Glomerular visceral epithelial cell (primary cell): ENCODE results near the gene ZCCHC2.

Source experiments
- DNase-seq: peaks from one replicate; pipeline ENCODE4 v3.0.0-alpha.2; 2016; ENCODE audit errors: extremely low spot score

ZCCHC2 gene

GRCh38 chr18:62522504-62523254 is at the start of gene ZCCHC2:
ZCCHC2 (plus strand) TSS chr18:62523025; CDS start chr18:62523425, 400 bp downstream.
- peak; percentile 98 for DNase-seq

GRCh38 chr18:62479574-62479973 is 43.3 kb upstream of the ZCCHC2 start:
- DNase-seq = no peak

DNA sequence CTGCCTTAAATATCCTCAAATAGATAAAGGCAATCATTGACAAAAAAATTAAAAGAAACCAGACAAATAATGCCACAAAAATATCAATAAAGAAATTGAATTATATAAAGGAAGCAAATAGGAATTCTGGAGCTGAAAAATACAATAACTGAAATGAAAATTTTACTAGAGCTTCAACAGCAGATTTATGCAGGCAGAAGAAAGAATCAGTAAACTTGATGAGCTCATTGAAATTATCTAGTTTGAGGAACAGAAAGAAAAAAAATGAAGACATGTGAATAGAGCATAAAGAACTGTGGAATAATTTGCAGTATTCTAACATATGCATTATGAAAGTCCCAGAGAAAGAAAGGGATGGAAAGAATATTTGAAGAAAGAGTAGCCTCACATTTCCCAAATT is 41.9 kb upstream of the ZCCHC2 start:
- no peak for DNase-seq

DNA sequence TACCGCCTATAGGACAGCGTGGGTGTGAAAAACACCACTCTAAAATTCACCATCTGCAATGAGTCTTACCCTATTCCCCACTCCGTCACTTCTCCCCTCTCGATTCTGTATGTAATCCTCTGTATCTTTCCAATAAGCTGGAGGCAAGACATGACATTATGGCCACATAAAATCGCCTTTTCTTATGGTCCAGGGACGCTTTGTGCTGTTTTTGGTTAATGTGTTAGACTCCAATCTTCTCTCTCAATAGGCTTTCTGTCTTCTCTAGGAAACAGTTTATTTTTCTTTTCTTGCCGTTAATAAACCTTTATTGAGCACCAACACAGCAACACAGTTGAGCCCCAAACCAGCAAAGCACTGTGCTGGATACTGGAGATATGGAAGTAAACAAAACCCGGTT is 37.9 kb upstream of the ZCCHC2 start:
- DNase-seq = no peak

DNA sequence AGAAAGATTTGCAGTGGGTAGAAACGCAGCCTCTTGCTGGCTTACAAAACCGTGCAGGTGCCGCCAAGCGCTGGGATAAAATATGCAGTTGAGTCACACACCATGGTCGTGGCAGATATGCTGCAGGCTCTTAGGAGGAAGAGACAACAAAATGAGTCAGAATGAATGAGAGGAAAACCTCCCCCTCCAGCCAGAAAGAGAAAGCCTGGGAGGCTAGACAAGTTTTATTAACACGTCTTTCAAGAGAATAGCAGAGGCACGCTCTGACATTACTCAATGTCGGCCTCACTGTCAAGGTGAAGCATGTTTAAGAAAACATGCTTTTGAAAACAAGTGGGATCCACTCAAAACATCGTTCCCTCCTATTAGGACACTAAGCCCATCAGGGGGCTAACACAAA is 37.1 kb upstream of the ZCCHC2 start:
- DNase-seq = peak; percentile 81

DNA sequence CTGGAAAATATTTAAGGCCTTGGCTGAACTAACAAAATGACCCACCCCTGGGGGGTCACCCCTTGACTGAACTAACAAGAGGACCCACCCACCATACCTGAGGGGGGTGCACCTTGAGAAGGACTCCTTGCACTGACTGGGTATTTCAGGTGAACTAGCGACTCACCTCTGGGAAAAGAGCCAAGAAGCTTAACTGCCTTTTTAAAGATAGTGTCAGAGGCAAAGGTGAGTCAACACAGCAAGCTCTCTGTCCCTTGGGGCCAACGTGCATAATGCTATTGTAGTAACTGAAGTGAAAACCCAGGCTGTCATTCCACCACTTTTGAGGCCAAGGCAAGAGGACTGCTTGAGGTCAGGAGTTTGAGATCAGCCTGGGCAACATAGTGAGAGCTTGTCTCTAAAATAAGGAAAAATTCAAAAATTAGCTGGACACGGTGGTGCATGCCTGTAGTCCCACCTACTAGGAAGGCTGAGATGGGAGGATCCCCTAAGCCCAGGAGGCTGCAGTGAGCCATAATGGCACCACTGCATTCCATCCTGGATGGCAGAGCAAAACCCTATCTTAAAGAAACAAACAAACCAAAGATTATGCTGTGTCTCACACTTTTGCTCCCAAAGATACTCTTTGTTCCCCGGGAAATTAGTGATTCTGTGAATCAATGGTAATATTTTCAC is 36.4 kb upstream of the ZCCHC2 start:
- peak; percentile 47 for DNase-seq

DNA sequence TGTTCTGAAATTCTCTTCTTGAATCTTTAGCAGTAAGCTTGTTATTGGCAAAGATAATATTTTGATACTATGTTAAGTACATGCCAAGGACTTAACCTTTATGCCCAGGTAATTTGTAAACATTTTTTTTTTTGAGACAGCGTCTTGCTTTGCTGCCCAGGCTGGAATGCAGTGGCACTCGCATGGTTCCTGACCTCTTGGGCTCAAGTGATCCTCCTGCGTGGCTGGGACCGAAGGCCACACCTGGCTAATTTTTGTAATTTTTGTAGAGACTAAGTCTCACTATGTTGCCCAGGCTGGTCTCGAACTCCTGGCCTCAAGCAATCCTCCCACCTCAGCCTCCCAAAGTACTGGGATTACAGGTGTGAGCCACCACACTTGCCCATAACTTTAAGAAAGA is 35.7 kb upstream of the ZCCHC2 start:
- no peak for DNase-seq

DNA sequence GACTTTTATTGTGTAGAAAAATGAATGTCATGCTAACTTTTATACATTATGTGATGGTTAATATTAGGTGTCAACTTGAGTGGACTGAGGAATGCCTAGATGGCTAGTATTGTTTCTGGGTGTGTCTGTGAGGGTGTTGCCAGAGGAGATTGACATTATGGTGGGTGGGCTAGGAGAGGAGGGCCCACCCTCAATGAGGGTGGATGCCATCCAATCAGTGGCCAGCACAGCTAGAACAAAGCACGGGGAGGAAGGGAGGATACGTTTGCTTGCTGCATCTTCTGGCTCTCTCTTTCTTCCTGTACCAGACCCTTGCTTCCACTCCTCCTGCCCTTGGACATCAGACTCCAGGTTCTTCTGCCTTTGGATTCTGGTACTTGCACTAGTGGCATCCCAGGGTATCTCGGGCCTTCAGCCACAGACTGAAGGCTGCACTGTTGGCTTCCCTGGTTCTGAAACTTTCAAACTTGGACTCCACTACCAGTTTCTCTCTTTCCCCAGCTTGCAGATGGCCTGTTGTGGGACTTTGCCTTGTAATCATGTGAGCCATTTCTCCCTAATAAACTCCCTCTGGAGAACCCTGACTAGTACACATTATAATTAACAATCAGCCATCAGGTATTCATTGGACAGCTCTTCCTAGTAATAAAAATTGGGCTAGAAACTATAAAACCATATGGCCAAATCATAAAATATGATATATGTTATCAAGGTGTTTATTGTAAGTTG is 31.7 kb upstream of the ZCCHC2 start:
- no peak for DNase-seq

- no peak for DNase-seq
These were observed 29.6 kb upstream of the ZCCHC2 start for GRCh38 chr18:62493033-62493862.

- DNase-seq = no peak
These were observed 28.1 kb upstream of the ZCCHC2 start for GRCh38 chr18:62494764-62495163.

- DNase-seq = no peak
These were observed 26.6 kb upstream of the ZCCHC2 start for GRCh38 chr18:62496262-62496661.

- DNase-seq = no peak
These were observed 25.5 kb upstream of the ZCCHC2 start for GRCh38 chr18:62497190-62497772.

DNA sequence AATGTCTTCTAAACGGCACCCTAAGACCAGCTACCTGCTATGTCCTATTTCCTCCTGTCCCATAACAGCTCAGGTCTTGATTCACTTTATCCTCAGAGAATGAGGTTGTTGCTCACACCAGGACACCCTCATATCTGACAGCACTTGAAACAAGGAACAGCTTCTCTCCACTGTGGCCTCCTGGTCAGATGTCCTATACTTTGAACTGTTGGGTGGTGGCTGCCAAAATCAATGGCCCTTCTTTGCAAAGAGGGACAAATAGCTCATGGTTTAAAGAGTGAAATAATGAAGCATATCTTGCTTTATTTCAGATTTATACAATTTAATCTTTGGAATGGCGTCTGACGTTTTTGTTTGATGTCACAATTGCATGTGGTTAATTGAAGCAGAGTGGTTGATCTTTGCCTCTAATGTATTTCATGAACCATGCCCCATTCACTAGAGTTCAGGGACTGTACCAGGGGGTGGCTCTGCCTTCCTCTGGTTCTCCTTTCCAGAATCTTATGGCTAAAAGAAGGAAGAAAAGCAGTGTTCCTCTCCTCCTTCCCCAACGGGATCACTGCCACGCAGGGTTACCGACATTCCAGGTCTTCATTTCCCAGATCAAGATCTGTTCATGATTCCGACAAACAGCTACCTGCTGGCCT is 24.1 kb upstream of the ZCCHC2 start:
- DNase-seq = no peak

GRCh38 chr18:62499263-62499650 is 23.6 kb upstream of the ZCCHC2 start:
- DNase-seq = no peak

- DNase-seq = no peak
These were observed 22.7 kb upstream of the ZCCHC2 start for GRCh38 chr18:62500174-62500573.

DNA sequence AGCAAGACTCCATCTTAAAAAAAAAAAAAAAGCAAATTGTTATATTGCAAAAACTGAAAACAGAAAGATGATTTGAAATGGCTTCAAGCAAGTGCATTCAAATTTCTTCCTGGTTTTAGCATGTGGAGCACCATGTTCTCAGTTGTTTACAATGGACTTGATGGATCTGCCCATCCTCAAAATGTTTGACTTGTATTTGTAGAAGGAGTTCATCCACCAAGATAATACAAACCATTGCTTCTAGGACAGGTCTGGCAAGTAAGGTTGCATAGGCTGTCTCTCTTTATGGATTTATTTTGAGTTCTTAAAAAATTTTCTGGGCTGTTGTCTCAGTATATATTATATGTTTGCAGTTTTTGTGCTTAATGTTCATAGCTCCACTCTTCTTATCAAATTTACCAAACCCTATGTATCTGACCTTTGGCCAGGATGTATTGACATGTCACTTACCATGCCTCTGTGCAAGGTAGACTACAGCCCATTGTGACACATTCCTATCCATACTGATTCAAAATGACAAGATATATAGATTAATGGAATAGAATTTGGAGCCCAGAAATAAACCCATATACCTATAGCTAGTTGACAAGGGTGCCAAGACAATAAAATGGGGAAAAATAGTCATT is 21.7 kb upstream of the ZCCHC2 start:
- DNase-seq = no peak

DNA sequence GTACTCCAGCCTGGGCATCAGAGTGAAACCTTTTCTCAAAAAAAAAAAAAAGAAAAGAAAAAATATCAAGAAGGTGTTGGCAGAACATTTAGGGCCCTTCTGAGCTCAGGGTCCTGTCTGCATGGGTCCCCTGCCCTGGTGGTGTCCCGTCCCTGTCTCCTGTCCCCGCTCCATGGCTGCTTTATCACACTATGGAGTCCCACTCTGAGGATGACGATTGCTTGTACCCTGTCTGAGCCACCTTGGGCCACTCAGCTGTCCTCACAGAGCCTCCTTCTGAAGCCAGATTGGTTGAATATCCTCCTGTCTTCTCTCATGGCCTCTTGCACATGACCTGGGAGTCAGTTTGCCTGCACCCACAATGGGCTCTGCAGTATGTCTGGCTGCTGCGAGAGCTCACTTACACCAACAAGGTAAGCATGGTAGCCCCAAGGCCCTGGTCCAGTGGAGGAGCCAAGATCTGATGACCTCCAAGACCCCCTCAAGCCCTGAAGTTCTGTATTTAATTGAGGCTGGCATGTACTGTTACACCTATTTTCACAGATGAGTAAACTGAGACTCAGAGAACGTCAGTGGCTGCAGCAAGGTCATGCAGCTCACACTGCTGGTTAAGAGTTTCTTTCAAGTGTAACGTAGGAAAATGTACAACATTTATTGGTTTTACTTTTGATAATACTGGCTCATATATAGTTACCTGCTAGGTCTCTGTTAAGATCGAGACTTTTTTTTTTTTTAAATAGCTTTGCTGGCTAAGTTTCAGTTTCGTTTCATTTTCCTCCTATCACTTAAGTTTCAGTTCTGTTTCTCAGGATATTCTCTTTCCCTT is 16.9 kb upstream of the ZCCHC2 start:
- DNase-seq = peak; percentile 5

DNA sequence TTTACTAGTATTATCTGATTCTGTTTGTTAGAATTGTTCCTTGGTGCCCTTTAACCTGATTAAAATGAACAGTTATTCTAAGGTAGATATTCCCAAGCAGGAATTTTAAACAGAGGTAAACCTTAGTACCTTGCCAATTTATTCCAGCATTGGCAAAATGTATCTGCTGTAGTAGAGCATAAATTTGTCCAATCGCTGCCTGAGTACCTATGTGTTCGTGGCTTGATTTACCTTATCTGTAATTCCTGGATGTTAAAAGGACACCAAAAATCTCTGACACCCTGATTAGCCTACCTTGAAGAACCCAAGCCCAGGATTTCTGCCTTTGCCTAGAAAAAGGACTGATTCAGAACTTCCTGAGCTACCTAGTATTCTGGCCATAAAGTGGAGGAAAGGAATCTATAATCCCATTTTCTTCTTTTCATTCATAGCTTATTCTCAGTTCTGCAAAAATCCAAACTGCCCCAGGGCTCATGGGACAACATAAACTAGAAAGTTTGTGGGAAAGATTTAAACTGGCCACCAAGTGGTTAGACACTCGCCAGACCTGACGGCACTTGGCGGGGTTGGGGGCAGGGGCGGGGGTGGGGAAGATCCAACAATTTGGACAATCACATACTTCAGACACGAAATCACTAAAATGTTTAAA is 16.2 kb upstream of the ZCCHC2 start:
- DNase-seq = no peak

GRCh38 chr18:62509779-62510178 is 13.0 kb upstream of the ZCCHC2 start:
- DNase-seq = no peak
